Measurements from ENCODE around the gene DOCK3. TPM values are rescaled to one million over a fixed set of nuclear protein-coding genes. Genes with fewer than 3 reads are reported as not detected.

The DOCK3 gene
- total and polyA plus RNA-seq, 3 donors from 2014 or later, result 8.4 to 11.7 (median 11.2) TPM

- TF ChIP-seq POLR2A (IDR thresholded peaks at IDR 0.05) (no peak), CTCF (IDR thresholded peaks at IDR 0.05) (no peak)
- whole genome bisulfite sequencing, 2 donors, result 84 to 89% methylated on average over 5 of the region's 5 CpGs
- Histone ChIP-seq H3K27ac (no peak overlapping the region), H3K4me3 (no peak overlapping the region), H3K27me3 (no peaks in the 10 kb centered on the region), H3K4me1 (no peaks in the 10 kb centered on the region), H3K36me3 (ENCODE audit: low read depth, missing control alignments) (no peaks in the 10 kb centered on the region), H3K9me3 (no peaks in the 10 kb centered on the region)
- intact Hi-C loops (cut with DNase I; ENCODE audit: low total_unique reads), result no loop called here
- no peak for DNase-seq
Observed at GRCh38 chr3:50633230-50633790, 41.4 kb upstream of the DOCK3 start.

GRCh38 chr3:50635066-50635465 lies 39.7 kb upstream of the DOCK3 start:
- Histone ChIP-seq H3K27me3 (no peaks in the 10 kb centered on the region), H3K4me3 (no peak overlapping the region), H3K4me1 (no peaks in the 10 kb centered on the region)

GRCh38 chr3:50637011-50637410 lies 37.7 kb upstream of the DOCK3 start:
- Histone ChIP-seq H3K4me3 (no peak overlapping the region), H3K27ac (no peak overlapping the region), H3K27me3 (no peaks in the 10 kb centered on the region), H3K4me1 (no peaks in the 10 kb centered on the region), H3K36me3 (ENCODE audit: low read depth, missing control alignments) (no peaks in the 10 kb centered on the region), H3K9me3 (no peaks in the 10 kb centered on the region)
- 89 to 90% methylated on average over 4 of the region's 4 CpGs for WGBS, 2 donors
- DNase-seq, result no peak
- TF ChIP-seq CTCF (IDR thresholded peaks at IDR 0.05) (no peak), POLR2A (IDR thresholded peaks at IDR 0.05) (no peak)
- intact Hi-C loops (cut with DNase I; ENCODE audit: low total_unique reads), result no loop called here

More at GRCh38 chr3:50635066-50635465, 39.7 kb upstream of the DOCK3 start:
- DNase-seq, result no peak
- TF ChIP-seq CTCF (IDR thresholded peaks at IDR 0.05) (no peak), POLR2A (IDR thresholded peaks at IDR 0.05) (no peak)
- intact Hi-C loops (cut with DNase I; ENCODE audit: low total_unique reads), result no loop called here
- no peaks in the 10 kb centered on the region for H3K36me3 ChIP-seq (ENCODE audit: low read depth, missing control alignments)
- no peak overlapping the region for H3K27ac ChIP-seq
- no peaks in the 10 kb centered on the region for H3K9me3 ChIP-seq

- no peak for DNase-seq
- no peaks in the 10 kb centered on the region for H3K27me3 ChIP-seq
- no peak overlapping the region for H3K4me3 ChIP-seq
- H3K4me1 ChIP-seq, result no peaks in the 10 kb centered on the region
- H3K36me3 ChIP-seq (ENCODE audit: low read depth, missing control alignments), result no peaks in the 10 kb centered on the region
- WGBS, 2 donors, result 75 to 77% methylated on average over 3 of the region's 3 CpGs
- H3K9me3 ChIP-seq, result no peaks in the 10 kb centered on the region
- no peak for TF ChIP-seq CTCF (IDR thresholded peaks at IDR 0.05)
- TF ChIP-seq POLR2A (IDR thresholded peaks at IDR 0.05), result no peak
- H3K27ac ChIP-seq, result no peak overlapping the region
- intact Hi-C loops (cut with DNase I; ENCODE audit: low total_unique reads), result no loop called here
Observed at GRCh38 chr3:50637945-50638344, 36.8 kb upstream of the DOCK3 start.

GRCh38 chr3:50639055-50639494 lies 35.7 kb upstream of the DOCK3 start:
- DNase-seq, result no peak
- H3K27me3 ChIP-seq, result no peaks in the 10 kb centered on the region
- H3K4me1 ChIP-seq, result no peaks in the 10 kb centered on the region
- H3K36me3 ChIP-seq (ENCODE audit: low read depth, missing control alignments), result no peaks in the 10 kb centered on the region
- H3K9me3 ChIP-seq, result no peaks in the 10 kb centered on the region
- TF ChIP-seq POLR2A (IDR thresholded peaks at IDR 0.05) (no peak), CTCF (IDR thresholded peaks at IDR 0.05) (no peak)
- no peak overlapping the region for H3K27ac ChIP-seq
- H3K4me3 ChIP-seq, result no peak overlapping the region
- WGBS, 2 donors, result 91 to 94% methylated on average over 4 to 6 of the region's 6 CpGs
- intact Hi-C loops (cut with DNase I; ENCODE audit: low total_unique reads), result no loop called here
